Superior temporal gyrus (tissue), 1 donor: ENCODE data around the gene LEKR1.

Experiments
- DNase-seq: peaks from one replicate; pipeline ENCODE4 v3.0.0-alpha.2; 2016; ENCODE audit errors: extremely low spot score

The LEKR1 gene

DNA sequence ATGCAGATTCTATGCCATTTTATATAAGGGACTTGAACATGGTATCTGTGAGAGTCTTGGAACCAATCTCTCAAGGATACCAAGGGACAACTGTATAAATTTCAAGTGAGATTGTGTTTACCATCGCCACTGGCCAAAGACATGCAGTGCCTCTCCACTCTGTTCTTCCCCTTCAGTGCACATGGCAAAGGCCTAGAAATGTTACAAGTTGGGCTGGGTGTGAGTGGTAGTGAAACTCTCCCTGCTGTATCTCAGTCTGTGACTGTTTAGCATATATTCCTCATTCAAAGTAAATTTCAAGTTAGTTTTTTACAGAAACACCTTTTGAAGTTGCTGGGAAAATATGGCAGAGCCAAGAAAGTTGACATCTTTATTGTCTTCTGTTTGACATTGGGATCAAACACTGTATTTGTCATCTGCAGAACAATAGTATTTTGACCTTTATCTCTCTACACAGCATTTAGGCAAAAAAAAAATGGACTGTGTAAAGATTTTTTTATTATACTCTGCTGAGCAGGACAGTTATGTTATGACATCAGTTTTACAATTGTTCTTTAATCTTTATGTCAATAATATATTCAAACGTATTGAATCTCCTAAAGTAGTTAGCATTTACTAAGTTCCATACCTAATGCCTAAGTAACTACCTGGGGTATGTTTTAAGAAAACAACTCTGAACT is 232.4 kb downstream of the LEKR1 start:
- no peak for DNase-seq

DNA sequence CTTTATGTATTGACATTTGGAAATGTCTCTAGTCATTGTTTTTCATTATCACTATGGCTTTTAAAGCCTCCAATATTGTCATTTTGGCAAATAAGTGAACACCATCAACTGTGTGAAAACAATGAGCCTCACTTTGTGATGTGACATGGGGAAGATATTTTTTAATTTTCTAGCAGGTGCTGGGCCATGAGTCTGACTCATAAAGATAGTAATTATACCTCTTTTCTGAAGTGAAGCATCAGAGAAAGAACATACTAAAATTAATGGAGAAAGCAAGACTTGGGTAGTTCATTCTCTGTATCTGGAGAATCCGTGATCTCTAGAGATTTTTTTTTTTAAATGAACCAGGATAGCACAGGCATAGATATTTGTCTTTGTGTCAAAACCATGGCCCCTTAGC is 233.0 kb downstream of the LEKR1 start:
- no peak for DNase-seq

GRCh38 chr3:157059661-157060060 is 233.5 kb downstream of the LEKR1 start:
- no peak for DNase-seq

- DNase-seq = no peak
Measured at GRCh38 chr3:157061265-157061664, 235.1 kb downstream of the LEKR1 start.

- no peak for DNase-seq
Measured at GRCh38 chr3:157063469-157063868, 237.3 kb downstream of the LEKR1 start.

GRCh38 chr3:157063926-157064325 is 237.8 kb downstream of the LEKR1 start:
- DNase-seq = peak; percentile 43

- DNase-seq = no peak
Measured at GRCh38 chr3:157064402-157064801, 238.2 kb downstream of the LEKR1 start.

GRCh38 chr3:157065201-157065600 is 239.0 kb downstream of the LEKR1 start:
- no peak for DNase-seq

GRCh38 chr3:157066335-157067098 is 240.4 kb downstream of the LEKR1 start:
- peak; percentile 71 for DNase-seq

DNA sequence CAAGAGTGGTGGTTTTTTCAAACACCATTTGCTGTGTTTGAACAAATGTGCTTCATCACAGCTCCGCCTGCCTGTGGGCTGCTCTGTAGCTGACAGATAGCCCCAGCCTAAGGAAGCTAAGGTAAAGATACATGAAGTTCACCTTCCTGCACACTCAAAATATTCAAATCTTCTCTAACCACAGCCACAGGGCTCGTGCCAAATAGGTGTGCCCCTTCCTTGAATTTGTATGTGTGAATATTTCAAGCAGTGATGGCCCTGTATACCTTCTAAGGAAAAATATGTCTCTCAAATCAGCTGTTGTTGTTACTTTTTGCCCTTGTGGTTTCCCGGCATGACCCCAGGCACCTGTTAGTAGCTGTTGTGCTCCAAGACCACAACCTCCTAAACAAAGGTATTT is 241.0 kb downstream of the LEKR1 start:
- DNase-seq = no peak

GRCh38 chr3:157069406-157069805 is 243.3 kb downstream of the LEKR1 start:
- DNase-seq = no peak

GRCh38 chr3:157069846-157070677 is 243.9 kb downstream of the LEKR1 start:
- DNase-seq = no peak

- no peak for DNase-seq
Measured at GRCh38 chr3:157070678-157070999, 244.5 kb downstream of the LEKR1 start.

DNA sequence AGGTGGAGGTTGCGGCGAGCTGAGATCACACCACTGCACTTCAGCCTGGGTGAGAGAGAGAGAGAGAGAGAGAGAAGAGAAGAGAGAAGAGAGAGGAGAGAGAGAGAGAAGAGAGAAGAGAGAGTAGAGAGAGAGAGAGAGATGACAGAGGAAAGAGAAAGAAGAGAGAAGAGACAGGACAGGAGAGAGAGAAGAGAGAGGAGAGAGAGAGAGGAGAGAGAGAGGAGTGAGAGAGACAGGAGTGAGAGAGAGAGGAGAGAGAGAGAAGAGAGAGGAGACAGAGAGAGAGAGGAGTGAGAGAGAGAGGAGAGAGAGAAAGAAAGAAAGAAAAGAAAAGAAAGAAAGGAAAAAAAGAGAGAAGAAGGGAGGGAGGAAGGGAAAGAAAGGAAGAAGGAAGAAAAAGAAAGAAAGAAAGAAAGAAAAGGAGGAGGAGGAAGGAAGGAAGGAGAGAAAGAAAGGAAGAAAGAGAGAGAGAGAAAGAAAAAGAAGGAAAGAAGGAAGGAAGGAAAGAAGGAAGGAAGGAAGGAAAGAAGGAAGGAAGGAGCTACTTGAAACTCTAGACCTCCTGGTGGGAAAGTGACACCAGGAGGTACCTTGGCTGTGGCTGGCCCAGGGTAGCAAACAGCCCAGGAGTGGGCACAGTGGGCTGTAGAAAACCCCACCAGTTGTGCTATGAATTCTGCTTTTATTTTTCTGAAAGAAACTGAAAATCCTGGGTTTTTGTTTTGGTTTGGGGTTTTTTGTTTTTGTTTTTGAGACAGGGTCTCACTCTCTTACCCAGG is 245.8 kb downstream of the LEKR1 start:
- no peak for DNase-seq

DNA sequence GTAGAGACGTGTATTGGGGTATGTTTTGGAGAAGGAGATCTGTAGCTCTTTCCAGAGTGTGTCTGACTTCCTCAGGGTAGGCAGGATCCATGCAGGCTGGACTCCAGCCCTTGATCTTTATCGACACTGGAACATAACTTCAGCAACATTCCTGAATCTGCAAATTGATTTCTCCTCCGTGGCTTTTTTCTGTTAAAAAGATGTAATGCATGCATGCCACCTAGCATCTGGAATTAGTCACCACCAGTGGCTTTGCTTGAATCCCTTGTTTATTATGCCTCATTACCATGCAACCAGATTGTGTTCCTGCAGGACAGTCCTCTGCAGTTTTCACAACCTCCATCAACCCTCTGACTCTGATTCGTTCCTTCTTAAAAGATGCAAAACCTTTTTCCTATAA is 247.7 kb downstream of the LEKR1 start:
- no peak for DNase-seq

DNA sequence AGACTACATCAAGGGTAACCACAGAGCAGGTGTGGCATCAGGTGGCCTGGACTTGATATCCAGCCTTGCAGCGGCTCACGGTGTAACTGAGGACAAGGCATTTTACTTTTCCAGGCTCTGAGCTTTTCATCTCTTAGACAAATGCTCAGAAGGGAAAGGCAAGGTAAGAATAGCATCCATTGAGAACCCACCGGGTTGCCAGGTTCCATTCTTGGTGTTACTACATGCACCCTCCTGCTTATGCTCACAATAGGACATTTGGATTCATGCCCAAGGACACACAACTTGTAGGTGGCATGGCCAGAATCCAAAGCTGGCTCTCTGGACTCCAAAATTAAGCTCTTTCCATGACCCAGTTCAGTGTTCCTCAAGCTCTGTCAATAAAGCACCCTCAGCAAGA is 248.3 kb downstream of the LEKR1 start:
- DNase-seq = no peak

GRCh38 chr3:157074981-157075380 is 248.8 kb downstream of the LEKR1 start:
- DNase-seq = no peak

DNA sequence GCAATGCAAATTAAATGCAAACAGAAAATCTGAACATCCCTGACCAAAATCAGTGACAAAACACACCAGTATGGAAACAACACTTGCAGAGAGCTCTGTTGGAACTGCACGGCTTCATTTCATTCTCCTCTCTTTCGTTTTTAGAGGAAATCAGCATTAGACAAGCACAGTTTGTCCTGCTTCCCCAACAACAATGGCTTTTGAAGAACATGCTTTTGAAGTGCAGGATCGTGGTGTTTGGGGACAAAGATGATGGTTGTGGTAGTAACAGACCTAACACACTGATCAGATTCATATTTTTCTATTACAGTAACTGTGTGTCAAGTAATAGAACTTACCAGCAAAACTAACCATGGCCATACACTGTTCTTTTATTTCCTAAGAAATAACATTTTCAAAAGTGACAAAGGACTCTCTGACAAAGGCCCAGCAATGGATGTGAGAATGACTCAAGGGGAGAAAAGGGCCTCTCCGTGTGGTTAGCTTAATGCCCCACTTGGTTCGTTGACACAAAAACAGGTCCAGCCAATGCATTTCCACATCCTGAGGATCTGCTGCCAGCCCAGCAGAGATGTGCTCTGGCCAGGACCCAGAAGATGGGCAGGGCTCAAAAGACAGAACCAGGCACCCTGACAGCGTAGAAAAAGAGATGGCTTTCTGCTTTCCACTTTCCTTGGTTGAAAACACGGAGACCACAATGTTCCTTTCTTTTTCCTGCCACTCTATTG is 249.7 kb downstream of the LEKR1 start:
- DNase-seq = peak; percentile 75

DNA sequence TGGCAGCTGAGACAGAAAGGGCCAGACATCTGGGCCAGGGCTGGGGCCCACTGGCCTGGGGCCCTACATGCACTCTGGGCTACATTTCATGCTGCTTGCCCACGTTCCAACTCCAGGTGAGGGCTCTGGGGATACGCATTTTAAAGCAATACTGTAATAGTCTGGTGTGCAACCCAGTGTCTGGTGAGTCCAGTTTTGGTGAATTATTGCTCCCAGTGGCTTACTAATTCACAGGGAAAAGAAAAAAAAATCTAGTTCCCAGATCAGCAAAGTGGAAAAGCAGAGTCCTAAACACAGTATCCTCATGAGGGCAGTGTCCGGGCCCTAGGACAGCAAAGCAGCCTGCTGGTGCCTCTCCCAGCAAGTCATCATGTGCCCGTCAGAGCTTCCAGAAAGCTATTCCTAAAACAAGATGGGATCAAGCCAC is 251.4 kb downstream of the LEKR1 start:
- DNase-seq = peak; percentile 70

DNA sequence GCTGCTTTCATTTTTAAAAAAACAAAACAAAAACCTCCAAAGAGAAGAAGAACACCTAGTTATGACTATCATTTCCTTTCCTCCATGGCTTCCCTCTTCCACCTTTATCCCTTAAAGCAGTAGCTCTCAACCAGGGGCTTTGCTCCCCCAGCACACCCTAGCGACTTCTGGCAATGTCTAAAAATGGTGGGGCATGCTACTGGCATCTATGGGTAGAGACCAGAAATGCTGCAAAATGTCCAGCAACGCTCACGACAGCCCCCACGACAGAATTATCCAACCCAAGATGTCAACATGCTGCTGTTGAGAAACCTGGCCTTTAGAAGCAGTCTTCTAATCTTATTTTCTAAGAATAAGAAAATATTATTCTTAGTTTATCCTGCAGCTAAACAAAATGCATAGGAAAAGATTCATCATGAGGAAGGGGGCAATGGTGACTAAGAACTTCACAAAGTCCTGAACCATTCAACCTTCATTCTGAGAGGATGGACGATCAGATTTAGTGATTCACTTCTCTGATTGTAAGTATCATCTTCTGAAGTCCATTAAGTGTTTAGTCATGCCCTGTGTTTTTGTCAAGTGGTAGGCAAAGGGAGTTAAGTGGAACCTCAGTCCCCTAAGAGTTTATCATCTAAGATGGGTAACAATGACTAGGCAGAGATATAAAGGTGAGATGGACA is 252.1 kb downstream of the LEKR1 start:
- no peak for DNase-seq

GRCh38 chr3:157078811-157079185 is 252.6 kb downstream of the LEKR1 start:
- no peak for DNase-seq
